PC-9 (cell line): ENCODE measurements around the gene TXNDC5. TPM values are rescaled to one million over a fixed set of nuclear protein-coding genes. Genes with fewer than 3 reads are reported as not detected.

Source experiments
- BruUV-seq: library from RNA; stranded (reverse); fragments of 400-500 nt; replicated peaks from 2 replicates; lab custom pipeline; 2021; lab: Mats Ljungman, UMichigan
- CTCF ChIA-PET: fragments of 300-600 bp; sonication (Branson Sonifier 250); formaldehyde crosslinking; loops from one replicate; lab custom pipeline; 2022; ENCODE audit warnings: antibody characterized with exemption; lab: Charles Lee
- POLR2A ChIA-PET: fragments of 300-600 bp; sonication (Branson Sonifier 250); formaldehyde crosslinking; loops from one replicate; lab custom pipeline; 2022; ENCODE audit warnings: antibody characterized with exemption; ENCODE audit not compliant: unreplicated experiment; lab: Charles Lee
- DNase-seq, 2 experiments: peaks; one replicate each; pipeline versions ENCODE4 v3.0.0 to v3.0.0-alpha.2; 2015 to 2022; ENCODE audit warnings: mixed read lengths in 1 of 2
- H2AFZ ChIP-seq: fragments of 200-600 bp; sonication (generic); 2 replicates; pipeline ENCODE4 v1.8.1; 2017; ENCODE audit warnings: antibody characterized with exemption
- H3F3A ChIP-seq: fragments of 200-600 bp; sonication (generic); 2 replicates; pipeline ENCODE4 v1.8.1; 2017; ENCODE audit warnings: antibody characterized with exemption, mild to moderate bottlenecking, low read depth; ENCODE audit not compliant: insufficient read depth
- H3K27ac ChIP-seq: fragments of 200-600 bp; sonication (generic); 2 replicates; pipeline ENCODE4 v1.6.1; 2016; ENCODE audit warnings: mixed run types
- H3K27me3 ChIP-seq: fragments of 200-600 bp; sonication (generic); 2 replicates; pipeline ENCODE4 v1.6.1; 2016; ENCODE audit warnings: low read depth, mixed run types; ENCODE audit not compliant: insufficient read depth
- H3K36me3 ChIP-seq: fragments of 200-600 bp; sonication (generic); 2 replicates; pipeline ENCODE4 v1.6.1; 2016; ENCODE audit warnings: low read depth, mixed run types
- H3K4me1 ChIP-seq: fragments of 200-600 bp; sonication (generic); replicated peaks from 2 replicates; pipeline ENCODE4 v1.6.1; 2016; ENCODE audit warnings: mixed run types; ENCODE audit not compliant: insufficient read depth
- H3K4me2 ChIP-seq: fragments of 200-600 bp; sonication (generic); 2 replicates; pipeline ENCODE4 v1.6.1; 2017; ENCODE audit warnings: mixed run types
- H3K4me3 ChIP-seq: fragments of 200-600 bp; sonication (generic); 2 replicates; pipeline ENCODE4 v1.6.1; 2016; ENCODE audit warnings: mixed run types
- H3K79me2 ChIP-seq: fragments of 200-600 bp; sonication (generic); 2 replicates; pipeline ENCODE4 v1.6.1; 2017; ENCODE audit warnings: low read depth, mixed run types
- H3K9me2 ChIP-seq: fragments of 200-600 bp; sonication (generic); 2 replicates; pipeline ENCODE4 v1.8.1; 2017; ENCODE audit warnings: mild to moderate bottlenecking; ENCODE audit not compliant: insufficient read depth
- H3K9me3 ChIP-seq: fragments of 200-600 bp; sonication (generic); 2 replicates; pipeline ENCODE4 v1.8.1; 2016; ENCODE audit warnings: low read depth; ENCODE audit not compliant: insufficient read depth
- H4K20me1 ChIP-seq: fragments of 200-600 bp; sonication (generic); 2 replicates; pipeline ENCODE4 v1.8.1; 2017; ENCODE audit not compliant: insufficient read depth
- CTCF ChIP-seq: fragments of 200-600 bp; sonication (generic); conservative IDR thresholded peaks from 2 replicates; pipeline ENCODE4 v1.6.1; 2017; ENCODE audit warnings: mixed run types, antibody characterized with exemption, mild to moderate bottlenecking, moderate library complexity
- EZH2 ChIP-seq: fragments of 200-600 bp; sonication (generic); IDR thresholded peaks from 2 replicates; pipeline ENCODE4 v1.8.0; 2017; ENCODE audit warnings: antibody characterized with exemption, low read depth
- intact Hi-C: fragments of 100-400 bp; cut with micrococcal nuclease; formaldehyde crosslinking; loops from one replicate; pipeline ENCODE4 v1.10.0; 2022; ENCODE audit not compliant: unreplicated experiment
- total RNA-seq: library from RNA; stranded (reverse); gene quantifications from 2 replicates; pipeline ENCODE4 v1.2.3, GENCODE V29; 2021

The TXNDC5 gene
- total RNA-seq, 1 experiment from 2014 or later = 74.8 TPM

GRCh38 chr6:7833751-7834070 is 76.9 kb downstream of the TXNDC5 start:
- no peak overlapping the region for H2AFZ ChIP-seq
- POLR2A ChIA-PET = no interaction called here
- BruUV-seq = no TSS peak
- no peaks in the 10 kb centered on the region for H3K36me3 ChIP-seq
- no peak overlapping the region for H3K27ac ChIP-seq
- H3K79me2 ChIP-seq = no peaks in the 10 kb centered on the region
- intact Hi-C loops = loop anchor here (1.0 kb wide), 1 partner anchor 35 kb away; no protein-coding TSS in a partner anchor
- no peak overlapping the region for H3K4me3 ChIP-seq
- H3K9me2 ChIP-seq = no peaks in the 10 kb centered on the region
- no peaks in the 10 kb centered on the region for H4K20me1 ChIP-seq
- no peak overlapping the region for H3K4me2 ChIP-seq
- CTCF ChIA-PET = no interaction called here
- no peaks in the 10 kb centered on the region for H3K9me3 ChIP-seq
- H3K4me1 ChIP-seq = no peaks in the 10 kb centered on the region
- H3K27me3 ChIP-seq = no peaks in the 10 kb centered on the region
- DNase-seq = no peak
- H3F3A ChIP-seq = no peaks in the 10 kb centered on the region
- TF ChIP-seq EZH2 (no peak), CTCF (no peak)

GRCh38 chr6:7832904-7833750 is 77.5 kb downstream of the TXNDC5 start:
- TF ChIP-seq EZH2 (no peak), CTCF (no peak)
- Histone ChIP-seq H3K4me3 (no peak overlapping the region), H4K20me1 (no peaks in the 10 kb centered on the region), H3K4me2 (no peak overlapping the region), H3K79me2 (no peaks in the 10 kb centered on the region), H3F3A (no peaks in the 10 kb centered on the region), H3K36me3 (no peaks in the 10 kb centered on the region), H2AFZ (no peak overlapping the region), H3K27me3 (no peaks in the 10 kb centered on the region), H3K4me1 (no peaks in the 10 kb centered on the region), H3K9me2 (no peaks in the 10 kb centered on the region), H3K9me3 (no peaks in the 10 kb centered on the region), H3K27ac (no peak overlapping the region)
- no peak for DNase-seq
- intact Hi-C loops = no loop called here
- BruUV-seq = no TSS peak
- ChIA-PET POLR2A (no interaction called here), CTCF (no interaction called here)

Other genes starting within 250 kb of the TXNDC5 start
- not detected in 2 replicates for gene BMP6, start 184.7 kb downstream of the TXNDC5 start, total RNA-seq
- gene BLOC1S5, start 153.6 kb upstream of the TXNDC5 start, total RNA-seq = 12.5 and 16.1 TPM in 2 replicates
- gene EEF1E1, start 191.8 kb upstream of the TXNDC5 start, total RNA-seq = 28.6 and 50.9 TPM in 2 replicates